ENCODE data around the gene GLCCI1.

The GLCCI1 gene

DNA sequence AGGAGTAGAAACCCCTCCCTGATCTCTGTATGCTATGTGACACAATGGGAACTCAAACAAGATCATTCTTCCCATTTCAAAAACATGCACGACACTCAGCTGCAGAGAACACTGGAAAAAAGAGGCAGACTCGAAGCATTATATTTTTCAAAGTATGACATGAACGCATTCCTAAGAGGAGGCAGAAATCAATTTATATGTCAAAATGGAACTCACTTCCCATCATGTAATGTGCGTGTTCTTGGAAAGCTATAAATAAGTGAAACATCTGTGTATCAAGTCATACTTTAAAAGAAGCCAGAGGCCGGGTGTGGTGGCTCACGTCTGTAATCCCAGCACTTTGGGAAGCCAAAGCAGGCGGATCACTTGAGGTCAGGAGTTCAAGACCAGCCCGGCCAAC, 150.7 kb downstream of the GLCCI1 start:
- Histone ChIP-seq H3K9me3 (ENCODE audit: severe bottlenecking) (peaks cover 1% of the 10 kb centered on the region), H3K27me3 (ENCODE audit: insufficient read depth, poor library complexity, severe bottlenecking) (no peaks in the 10 kb centered on the region), H3K27ac (ENCODE audit: poor library complexity, severe bottlenecking) (no peak overlapping the region), H3K36me3 (ENCODE audit: low read depth) (no peaks in the 10 kb centered on the region), H3K4me1 (ENCODE audit: insufficient read depth, poor library complexity, severe bottlenecking) (no peaks in the 10 kb centered on the region), H3K4me3 (ENCODE audit: severe bottlenecking) (no peak overlapping the region)
- no peak for ATAC-seq (ENCODE audit: low read depth)
- TF ChIP-seq, protein P1, sequence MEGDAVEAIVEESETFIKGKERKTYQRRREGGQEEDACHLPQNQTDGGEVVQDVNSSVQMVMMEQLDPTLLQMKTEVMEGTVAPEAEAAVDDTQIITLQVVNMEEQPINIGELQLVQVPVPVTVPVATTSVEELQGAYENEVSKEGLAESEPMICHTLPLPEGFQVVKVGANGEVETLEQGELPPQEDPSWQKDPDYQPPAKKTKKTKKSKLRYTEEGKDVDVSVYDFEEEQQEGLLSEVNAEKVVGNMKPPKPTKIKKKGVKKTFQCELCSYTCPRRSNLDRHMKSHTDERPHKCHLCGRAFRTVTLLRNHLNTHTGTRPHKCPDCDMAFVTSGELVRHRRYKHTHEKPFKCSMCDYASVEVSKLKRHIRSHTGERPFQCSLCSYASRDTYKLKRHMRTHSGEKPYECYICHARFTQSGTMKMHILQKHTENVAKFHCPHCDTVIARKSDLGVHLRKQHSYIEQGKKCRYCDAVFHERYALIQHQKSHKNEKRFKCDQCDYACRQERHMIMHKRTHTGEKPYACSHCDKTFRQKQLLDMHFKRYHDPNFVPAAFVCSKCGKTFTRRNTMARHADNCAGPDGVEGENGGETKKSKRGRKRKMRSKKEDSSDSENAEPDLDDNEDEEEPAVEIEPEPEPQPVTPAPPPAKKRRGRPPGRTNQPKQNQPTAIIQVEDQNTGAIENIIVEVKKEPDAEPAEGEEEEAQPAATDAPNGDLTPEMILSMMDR (IDR thresholded peaks at IDR 0.05; ENCODE audit: poor library complexity, severe bottlenecking) = no peak
- DNase-seq (ENCODE audit: low spot score) = no peak

- no peaks in the 10 kb centered on the region for H3K36me3 ChIP-seq (ENCODE audit: low read depth)
- H3K27me3 ChIP-seq (ENCODE audit: insufficient read depth, poor library complexity, severe bottlenecking) = no peaks in the 10 kb centered on the region
- H3K4me3 ChIP-seq (ENCODE audit: severe bottlenecking) = no peak overlapping the region
- no peaks in the 10 kb centered on the region for H3K4me1 ChIP-seq (ENCODE audit: insufficient read depth, poor library complexity, severe bottlenecking)
- TF ChIP-seq, protein P1 (IDR thresholded peaks at IDR 0.05; ENCODE audit: poor library complexity, severe bottlenecking) = no peak
- ATAC-seq (ENCODE audit: low read depth) = no peak
- peaks cover 1% of the 10 kb centered on the region for H3K9me3 ChIP-seq (ENCODE audit: severe bottlenecking)
- no peak overlapping the region for H3K27ac ChIP-seq (ENCODE audit: poor library complexity, severe bottlenecking)
- DNase-seq (ENCODE audit: low spot score) = no peak
Measured at GRCh38 chr7:8120390-8121058, 151.9 kb downstream of the GLCCI1 start.

DNA sequence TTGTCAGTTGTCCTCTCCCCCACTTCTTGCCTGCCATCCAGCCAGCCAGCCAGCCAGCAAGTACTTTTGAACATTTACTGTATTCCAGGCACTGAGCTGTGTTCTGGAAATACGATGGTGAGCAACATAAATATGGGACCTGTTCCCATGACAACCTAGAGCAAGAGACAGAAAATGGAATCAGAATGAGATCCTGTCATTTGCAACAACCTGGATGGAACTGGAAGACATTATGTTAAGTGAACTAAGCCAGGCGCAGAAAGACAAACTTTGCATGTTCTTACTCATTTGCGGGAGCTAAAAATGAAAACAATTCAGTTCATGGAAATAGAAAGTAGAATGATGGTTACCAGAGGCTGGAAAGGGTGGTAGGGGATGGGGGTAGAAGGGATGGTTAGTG, 152.6 kb downstream of the GLCCI1 start:
- Histone ChIP-seq H3K36me3 (ENCODE audit: low read depth) (no peaks in the 10 kb centered on the region), H3K27me3 (ENCODE audit: insufficient read depth, poor library complexity, severe bottlenecking) (no peaks in the 10 kb centered on the region), H3K4me1 (ENCODE audit: insufficient read depth, poor library complexity, severe bottlenecking) (no peaks in the 10 kb centered on the region), H3K9me3 (ENCODE audit: severe bottlenecking) (peaks cover 1% of the 10 kb centered on the region), H3K27ac (ENCODE audit: poor library complexity, severe bottlenecking) (no peak overlapping the region), H3K4me3 (ENCODE audit: severe bottlenecking) (no peak overlapping the region)
- ATAC-seq (ENCODE audit: low read depth) = no peak
- no peak for DNase-seq (ENCODE audit: low spot score)
- TF ChIP-seq, protein P1 (IDR thresholded peaks at IDR 0.05; ENCODE audit: poor library complexity, severe bottlenecking) = no peak

GRCh38 chr7:8125680-8126444, 157.3 kb downstream of the GLCCI1 start:
- Histone ChIP-seq H3K27ac (ENCODE audit: poor library complexity, severe bottlenecking) (no peak overlapping the region), H3K27me3 (ENCODE audit: insufficient read depth, poor library complexity, severe bottlenecking) (no peaks in the 10 kb centered on the region), H3K4me3 (ENCODE audit: severe bottlenecking) (no peak overlapping the region), H3K9me3 (ENCODE audit: severe bottlenecking) (no peaks in the 10 kb centered on the region), H3K36me3 (ENCODE audit: low read depth) (no peaks in the 10 kb centered on the region), H3K4me1 (ENCODE audit: insufficient read depth, poor library complexity, severe bottlenecking) (no peaks in the 10 kb centered on the region)
- ATAC-seq (ENCODE audit: low read depth) (peak; percentile 48; the same call in 1 of the 3 replicates), DNase-seq (ENCODE audit: low spot score) (no peak)
- TF ChIP-seq, protein P1 (IDR thresholded peaks at IDR 0.05; ENCODE audit: poor library complexity, severe bottlenecking) = no peak
